B cell (primary cell): ENCODE measurements around the gene SMIM36. TPM values are rescaled to one million over a fixed set of nuclear protein-coding genes. Genes with fewer than 3 reads are reported as not detected.

Experiments used
- ATAC-seq: fragments of 200-7000 bp; cut with Tn5 transposase; one replicate; pipeline ENCODE4 v1.10.0; 2021; ENCODE audit warnings: low read depth, mild to moderate bottlenecking, moderate number of reproducible peaks, moderate library complexity
- CTCF ChIA-PET: fragments of 350-600 bp; sonication (Branson Sonifier 250); formaldehyde crosslinking; loops from one replicate; lab custom pipeline; 2021; ENCODE audit warnings: antibody characterized with exemption, inconsistent platforms; lab: Charles Lee
- POLR2A ChIA-PET: fragments of 350-600 bp; sonication (Branson Sonifier 250); formaldehyde crosslinking; loops from one replicate; lab custom pipeline; 2021; ENCODE audit warnings: antibody characterized with exemption; lab: Charles Lee
- DNase-seq: peaks from one replicate; pipeline ENCODE4 v3.0.0; 2013
- H2AFZ ChIP-seq: 2 replicates; pipeline ENCODE4 v1.6.1; 2012; ENCODE audit warnings: mild to moderate bottlenecking, low read depth, low read length; ENCODE audit not compliant: insufficient read depth, poor library complexity, severe bottlenecking
- H3K27ac ChIP-seq, 2 donors: 1 replicate in 1 of 2; 2 replicates in 1 of 2; pipeline ENCODE4 v1.5.1; 2012 to 2013; ENCODE audit warnings: low read length in 2 of 2, mild to moderate bottlenecking in 2 of 2, moderate library complexity in 1 of 2
- H3K27me3 ChIP-seq, 4 experiments: fragments of 200-600 bp in 1 of 4; sonication (generic) in 1 of 4; replicated peaks in 1 of 4; 1 replicate in 2 of 4; 2 replicates in 2 of 4; pipeline versions ENCODE4 v1.6.1 to v1.7.0; 2013 to 2016; ENCODE audit warnings: low read length in 3 of 4, mild to moderate bottlenecking in 2 of 4, mixed read lengths in 1 of 4, moderate library complexity in 1 of 4; ENCODE audit not compliant: insufficient read depth in 4 of 4, control insufficient read depth in 3 of 4; ENCODE audit errors: control extremely low read depth in 1 of 4
- H3K36me3 ChIP-seq, 2 experiments: replicated peaks in 1 of 2; 1 replicate in 1 of 2; 2 replicates in 1 of 2; pipeline versions ENCODE4 v1.6.1 to v1.7.1; 2013; ENCODE audit warnings: low read length in 1 of 2; ENCODE audit not compliant: insufficient read depth in 2 of 2, control insufficient read depth in 1 of 2; ENCODE audit errors: control extremely low read depth in 1 of 2, extremely low read depth in 1 of 2
- H3K4me1 ChIP-seq, 2 donors: fragments of 200-600 bp in 1 of 2; sonication (generic) in 1 of 2; 1 replicate in 1 of 2; 2 replicates in 1 of 2; pipeline versions ENCODE4 v1.5.1 to v1.6.1; 2013 to 2017; ENCODE audit warnings: low read length in 2 of 2; ENCODE audit not compliant: control insufficient read depth in 2 of 2, insufficient read depth in 2 of 2
- H3K4me2 ChIP-seq: replicated peaks from 2 replicates; pipeline ENCODE3; 2012; ENCODE audit warnings: mild to moderate bottlenecking, low read depth, low read length; ENCODE audit not compliant: poor library complexity, severe bottlenecking
- H3K4me3 ChIP-seq, 5 experiments: fragments of 200-600 bp in 1 of 5; sonication (generic) in 1 of 5; 1 replicate in 3 of 5; 2 replicates in 2 of 5; pipeline versions ENCODE4 v1.5.1 to v1.7.0; 2011 to 2016; ENCODE audit warnings: low read length in 4 of 5, mild to moderate bottlenecking in 4 of 5, low read depth in 2 of 5, control low read depth in 1 of 5, moderate library complexity in 1 of 5; ENCODE audit not compliant: insufficient read depth in 1 of 5; ENCODE audit errors: control extremely low read depth in 1 of 5, extremely low read depth in 1 of 5
- H3K79me2 ChIP-seq: fragments of 200-600 bp; sonication (generic); one replicate; pipeline ENCODE4 v1.6.0; 2016; ENCODE audit warnings: low read length; ENCODE audit not compliant: control insufficient read depth, insufficient read depth
- H3K9ac ChIP-seq: fragments of 200-600 bp; sonication (generic); 2 replicates; pipeline ENCODE4 v1.6.1; 2017; ENCODE audit warnings: mild to moderate bottlenecking, low read length, moderate library complexity
- H3K9me3 ChIP-seq, 3 donors: one replicate each; pipeline versions ENCODE4 v1.6.1 to v1.7.1; 2013; ENCODE audit warnings: low read length in 2 of 3; ENCODE audit not compliant: control insufficient read depth in 2 of 3, insufficient read depth in 1 of 3; ENCODE audit errors: control extremely low read depth in 1 of 3
- H4K20me1 ChIP-seq: 2 replicates; pipeline ENCODE4 v1.6.0; 2012; ENCODE audit warnings: mild to moderate bottlenecking, low read length; ENCODE audit not compliant: insufficient read depth, control insufficient read depth, poor library complexity, severe bottlenecking
- H3K27ac Mint-ChIP-seq: one replicate; pipeline ENCODE4 v1.8.0; 2021; ENCODE audit warnings: mixed read lengths
- H3K27me3 Mint-ChIP-seq: one replicate; pipeline ENCODE4 v1.8.0; 2021; ENCODE audit warnings: mixed read lengths
- H3K4me1 Mint-ChIP-seq: one replicate; pipeline ENCODE4 v1.8.0; 2021; ENCODE audit warnings: mixed read lengths
- H3K4me3 Mint-ChIP-seq: one replicate; pipeline ENCODE4 v1.8.0; 2021; ENCODE audit warnings: mixed read lengths
- H3K9me3 Mint-ChIP-seq: one replicate; pipeline ENCODE4 v1.8.0; 2022; ENCODE audit warnings: mixed read lengths; ENCODE audit not compliant: insufficient read depth
- CTCF ChIP-seq: fragments of 200-600 bp; IDR thresholded peaks from one replicate; pipeline ENCODE4 v1.8.0; 2022; ENCODE audit warnings: antibody characterized with exemption, mild to moderate bottlenecking
- EZH2 ChIP-seq: IDR thresholded peaks from 2 replicates; pipeline ENCODE4 v1.6.1; 2012; ENCODE audit warnings: borderline replicate concordance, low read depth, mild to moderate bottlenecking, moderate library complexity, low read length; ENCODE audit not compliant: insufficient read depth, poor library complexity, severe bottlenecking
- WGBS: methylation state at CpG from one replicate; pipeline ENCODE4 v1.1.5; 2013; ENCODE audit warnings: missing lambda C conversion rate; ENCODE audit not compliant: insufficient coverage; 5-methylcytosine and 5-hydroxymethylcytosine counted together
- intact Hi-C: fragments of 100-400 bp; cut with micrococcal nuclease; formaldehyde crosslinking; loops from one replicate; pipeline ENCODE4 v1.10.0; 2022
- polyA plus RNA-seq: library from polyadenylated mRNA; depleted of rRNA; stranded (reverse); fragments of >200 nt; gene quantifications from 2 replicates; pipeline ENCODE4 v1.2.3, GENCODE V29; 2012
- small RNA-seq: library from RNA; depleted of rRNA; stranded (forward); fragments of <200 nt; gene quantifications from one replicate; pipeline ENCODE3, GENCODE V24; 2012; ENCODE audit warnings: low replicate concordance, low read depth; ENCODE audit not compliant: insufficient read length
- total RNA-seq, 2 donors: library from RNA; stranded (reverse); fragments of 120-200 nt in 1 of 2; gene quantifications; 1 replicate in 1 of 2; 2 replicates in 1 of 2; pipeline versions ENCODE4 v1.2.3 to v1.2.4, GENCODE V29; 2013 to 2022

The SMIM36 gene
- total and polyA plus RNA-seq, 2 donors (not counting 1 experiment from before 2014, with no cell fraction given): not detected

DNA sequence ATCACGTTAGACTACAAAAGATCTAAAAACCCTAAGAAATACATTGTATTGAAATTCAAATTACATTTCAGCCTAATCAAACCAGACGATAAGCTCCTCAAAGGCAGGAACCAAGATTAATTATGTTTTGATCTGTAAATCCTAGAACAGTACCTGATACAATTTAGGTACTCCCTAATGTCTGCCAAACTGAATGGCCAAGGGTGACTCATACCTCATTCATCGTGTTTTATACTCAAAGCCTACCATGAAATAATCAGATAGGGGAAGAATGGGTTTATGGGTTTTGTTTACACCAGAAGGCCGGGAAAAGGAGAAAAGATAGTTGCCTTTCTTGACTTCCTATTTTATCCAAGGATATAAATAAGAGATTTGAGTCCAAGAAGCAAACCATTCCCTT, 108.9 kb downstream of the SMIM36 start:
- no peak for TF ChIP-seq EZH2
- no peak for TF ChIP-seq CTCF
- Histone ChIP-seq H3K4me1 (peaks cover 4% of the 10 kb centered on the region in 2 donors), H3K9me3 (no peaks in the 10 kb centered on the region), H3K27me3 (no peaks in the 10 kb centered on the region), H3K27ac (no peak overlapping the region), H3K4me2 (no peak overlapping the region), H3K9ac (no peak overlapping the region), H3K4me3 (no peak overlapping the region), H2AFZ (no peak overlapping the region), H3K79me2 (no peaks in the 10 kb centered on the region), H4K20me1 (no peaks in the 10 kb centered on the region), H3K36me3 (peaks cover 19 to 53% of the 10 kb centered on the region in 2 experiments)
- ATAC-seq (no peak), DNase-seq (no peak)
- ChIA-PET CTCF (interaction anchor here (1.5 kb wide), 1 partner anchor 16 kb away, joined by 5 read pairs; no protein-coding TSS in a partner anchor), POLR2A (no interaction called here)
- intact Hi-C loops: no loop called here
- no CpG with 5 or more reads among the region's 4 CpGs for WGBS
- H3K9me3 Mint-ChIP-seq: no peaks in the 10 kb centered on the region
- H3K27ac Mint-ChIP-seq: no peak overlapping the region
- peaks cover 7% of the 10 kb centered on the region for H3K4me1 Mint-ChIP-seq
- H3K27me3 Mint-ChIP-seq: no peaks in the 10 kb centered on the region
- no peak overlapping the region for H3K4me3 Mint-ChIP-seq

Small RNA genes within 50 kb of the gene (small RNA-seq; reads per million reads assigned to genes)
- not detected for gene RNU6-1249P

Other genes with a start within 250 kb of the SMIM36 start
- gene HLF, start 246.5 kb downstream of the SMIM36 start, total RNA-seq: not detected in 2 replicates
- gene HLF, start 246.5 kb downstream of the SMIM36 start, polyA plus RNA-seq: 0.07 and 0.10 TPM in 2 replicates
- 26.4 and 29.4 TPM in 2 replicates for gene MMD, start 89.6 kb downstream of the SMIM36 start, total RNA-seq
- 19.2 and 48.7 TPM in 2 replicates for gene MMD, start 89.6 kb downstream of the SMIM36 start, polyA plus RNA-seq
- gene TMEM100, start 211.4 kb upstream of the SMIM36 start, total RNA-seq: not detected in 2 replicates
- gene TMEM100, start 211.4 kb upstream of the SMIM36 start, polyA plus RNA-seq: not detected in 2 replicates
- gene PCTP, start 239.6 kb upstream of the SMIM36 start, total RNA-seq: 6.4 and 9.0 TPM in 2 replicates
- gene PCTP, start 239.6 kb upstream of the SMIM36 start, polyA plus RNA-seq: 3.2 and 3.3 TPM in 2 replicates